ENCODE measurements around the gene NFYA. TPM values are rescaled to one million over a fixed set of nuclear protein-coding genes. Genes with fewer than 3 reads are reported as not detected.

NFYA gene
- total RNA-seq, 2 donors from 2014 or later = 8.4 to 10.6 TPM

Other genes with a start within 250 kb of the NFYA start
- gene UNC5CL, start 33.8 kb upstream of the NFYA start, total RNA-seq = under 1 TPM; 0.42 to 0.52 TPM
- gene TSPO2, start 30.5 kb upstream of the NFYA start, total RNA-seq = not detected
- gene APOBEC2, start 19.8 kb upstream of the NFYA start, total RNA-seq = under 1 TPM in 1 of 2 donors, not detected in 1; 0.43 TPM
- 10 to 100 TPM; 12.1 to 14.5 TPM for gene OARD1, start 618 bp upstream of the NFYA start, total RNA-seq
- under 1 TPM; 0.56 to 0.57 TPM for gene TREML1, start 81.4 kb downstream of the NFYA start, total RNA-seq
- 1 to 10 TPM; 3.8 to 8.6 TPM for gene TREM2, start 90.1 kb downstream of the NFYA start, total RNA-seq
- under 1 TPM; 0.19 to 0.28 TPM for gene TREML2, start 128.2 kb downstream of the NFYA start, total RNA-seq
- gene TREML4, start 155.4 kb downstream of the NFYA start, total RNA-seq = under 1 TPM in 1 of 2 donors, not detected in 1; 0.14 TPM
- gene TREM1, start 213.7 kb downstream of the NFYA start, total RNA-seq = 1 to 10 TPM; 3.8 to 4.0 TPM

All from posterior vena cava (tissue), 2 donors.